Natural killer cell treated with Interleukin-12 subunit alpha and Interleukin-12 subunit beta and Interleukin-15 and Interleukin-18, amount 100 ng/mL, for 72 hours (primary cell): Measurements from ENCODE around the gene SLC37A3. TPM values are rescaled to one million over a fixed set of nuclear protein-coding genes. Genes with fewer than 3 reads are reported as not detected.
"Not testable (repeated sequence)": the region's sequence is repeated elsewhere in the genome, so short reads cannot be mapped to it uniquely, and the experiment has no call there.

ENCODE experiments used
- ATAC-seq, 2 donors: fragments of 150-1000 bp; cut with Tn5 transposase in 1 of 2; sonication (Bioruptor Pico), chemical (Tn5 transposase) in 1 of 2; 2 replicates each; pipeline ENCODE4 v1.10.0; 2021
- DNase-seq: peaks from one replicate; pipeline ENCODE4 v3.0.0; 2022; ENCODE audit warnings: low spot score
- H3K27ac Mint-ChIP-seq, 2 donors: 1 replicate in 1 of 2; 2 replicates in 1 of 2; pipeline ENCODE4 v1.8.0; 2022; ENCODE audit warnings: mixed read lengths in 2 of 2, mild to moderate bottlenecking in 1 of 2, moderate library complexity in 1 of 2
- H3K27me3 Mint-ChIP-seq, 2 donors: 1 replicate in 1 of 2; 2 replicates in 1 of 2; pipeline ENCODE4 v1.8.0; 2022; ENCODE audit warnings: mixed read lengths in 2 of 2
- H3K36me3 Mint-ChIP-seq: one replicate; pipeline ENCODE4 v1.8.0; 2022; ENCODE audit warnings: mixed read lengths
- H3K4me1 Mint-ChIP-seq, 2 donors: 1 replicate in 1 of 2; 2 replicates in 1 of 2; pipeline ENCODE4 v1.8.0; 2022; ENCODE audit warnings: low read depth in 2 of 2, mixed read lengths in 2 of 2, mild to moderate bottlenecking in 1 of 2
- H3K4me3 Mint-ChIP-seq: one replicate; pipeline ENCODE4 v1.8.0; 2022; ENCODE audit warnings: mixed read lengths
- H3K9me3 Mint-ChIP-seq: 2 replicates; pipeline ENCODE4 v1.8.0; 2022; ENCODE audit warnings: mixed read lengths
- total RNA-seq, 2 donors: library from RNA; stranded (reverse); gene quantifications; one replicate each; pipeline ENCODE4 v1.2.3, GENCODE V29; 2022

SLC37A3 gene
- total RNA-seq, 2 donors from 2014 or later: 26.3 to 51.5 TPM

- Mint-ChIP-seq H3K4me1 (peaks cover 0 to 7% of the 10 kb centered on the region in 2 donors), H3K9me3 (no peaks in the 10 kb centered on the region), H3K27me3 (no peaks in the 10 kb centered on the region), H3K27ac (no peak overlapping the region), H3K36me3 (no peaks in the 10 kb centered on the region), H3K4me3 (no peak overlapping the region)
- ATAC-seq: peak in 1 of 2 donors; percentile 20
- DNase-seq: no peak
Measured at GRCh38 chr7:140417456-140418155, 19.3 kb upstream of the SLC37A3 start.

- Mint-ChIP-seq H3K27me3 (no peaks in the 10 kb centered on the region), H3K36me3 (no peaks in the 10 kb centered on the region), H3K4me1 (peaks cover 0 to 7% of the 10 kb centered on the region in 2 donors), H3K4me3 (no peak overlapping the region), H3K9me3 (no peaks in the 10 kb centered on the region), H3K27ac (no peak overlapping the region)
- no peak for ATAC-seq
- no peak for DNase-seq
Measured at GRCh38 chr7:140416560-140416959, 18.2 kb upstream of the SLC37A3 start.

GRCh38 chr7:140415816-140416215, 17.5 kb upstream of the SLC37A3 start:
- not testable (repeated sequence) for ATAC-seq, DNase-seq, H3K4me1 Mint-ChIP-seq, H3K27ac Mint-ChIP-seq, H3K27me3 Mint-ChIP-seq, H3K9me3 Mint-ChIP-seq, H3K4me3 Mint-ChIP-seq, H3K36me3 Mint-ChIP-seq

GRCh38 chr7:140415361-140415760, 17.0 kb upstream of the SLC37A3 start:
- Mint-ChIP-seq H3K36me3 (no peaks in the 10 kb centered on the region), H3K4me3 (no peak overlapping the region), H3K27ac (no peak overlapping the region), H3K27me3 (no peaks in the 10 kb centered on the region), H3K9me3 (no peaks in the 10 kb centered on the region), H3K4me1 (peaks cover 0 to 7% of the 10 kb centered on the region in 2 donors)
- DNase-seq (no peak), ATAC-seq (no peak)

GRCh38 chr7:140404565-140405065, 6.3 kb upstream of the SLC37A3 start:
- Mint-ChIP-seq H3K9me3 (no peaks in the 10 kb centered on the region), H3K4me1 (peaks cover 18 to 22% of the 10 kb centered on the region in 2 donors), H3K27ac (peak overlapping the region; percentile 87 to 94), H3K4me3 (peak overlapping the region; percentile 92), H3K27me3 (no peaks in the 10 kb centered on the region), H3K36me3 (no peaks in the 10 kb centered on the region)
- DNase-seq (no peak), ATAC-seq (no peak)

- Mint-ChIP-seq H3K4me1 (peaks cover 18 to 22% of the 10 kb centered on the region in 2 donors), H3K27ac (peak within 1 kb of the TSS; percentile 87 to 94), H3K9me3 (no peaks in the 10 kb centered on the region), H3K27me3 (no peaks in the 10 kb centered on the region), H3K36me3 (no peaks in the 10 kb centered on the region), H3K4me3 (peak within 1 kb of the TSS; percentile 92)
- no peak for DNase-seq
- ATAC-seq: peak; percentile 67 to 69
Measured at GRCh38 chr7:140403878-140404564, 5.7 kb upstream of the SLC37A3 start, which contains the start of gene RAB19. RAB19 (plus strand) TSS chr7:140404058; CDS start chr7:140407647, 3,589 bp downstream.

- H3K4me1 Mint-ChIP-seq: peaks cover 25 to 29% of the 10 kb centered on the region in 2 donors
- H3K4me3 Mint-ChIP-seq: no peak overlapping the region
- peak overlapping the region in 1 of 2 donors; percentile 65 for H3K27ac Mint-ChIP-seq
- no peaks in the 10 kb centered on the region for H3K9me3 Mint-ChIP-seq
- no peaks in the 10 kb centered on the region for H3K36me3 Mint-ChIP-seq
- H3K27me3 Mint-ChIP-seq: no peaks in the 10 kb centered on the region
- DNase-seq (no peak), ATAC-seq (no peak)
Measured at GRCh38 chr7:140402178-140402835, 4.0 kb upstream of the SLC37A3 start.

- Mint-ChIP-seq H3K27ac (no peak overlapping the region), H3K9me3 (no peaks in the 10 kb centered on the region), H3K27me3 (no peaks in the 10 kb centered on the region), H3K4me1 (peaks cover 31 to 35% of the 10 kb centered on the region in 2 donors), H3K4me3 (no peak overlapping the region), H3K36me3 (no peaks in the 10 kb centered on the region)
- no peak for ATAC-seq
- no peak for DNase-seq
Measured at GRCh38 chr7:140400381-140400780, 2.1 kb upstream of the SLC37A3 start.

GRCh38 chr7:140398821-140399220, 491 bp upstream of the SLC37A3 start:
- no peaks in the 10 kb centered on the region for H3K36me3 Mint-ChIP-seq
- peak overlapping the region; percentile 67 for H3K4me3 Mint-ChIP-seq
- H3K27ac Mint-ChIP-seq: peak overlapping the region in 1 of 2 donors; percentile 79
- DNase-seq (no peak), ATAC-seq (no peak)
- peaks cover 20 to 25% of the 10 kb centered on the region in 2 donors for H3K4me1 Mint-ChIP-seq
- H3K27me3 Mint-ChIP-seq: no peaks in the 10 kb centered on the region
- no peaks in the 10 kb centered on the region for H3K9me3 Mint-ChIP-seq

- DNase-seq (no peak), ATAC-seq (no peak)
- H3K4me3 Mint-ChIP-seq: no peak overlapping the region
- H3K36me3 Mint-ChIP-seq: no peaks in the 10 kb centered on the region
- H3K4me1 Mint-ChIP-seq: peaks cover 13% of the 10 kb centered on the region in 2 donors
- no peaks in the 10 kb centered on the region for H3K27me3 Mint-ChIP-seq
- no peaks in the 10 kb centered on the region for H3K9me3 Mint-ChIP-seq
- no peak overlapping the region for H3K27ac Mint-ChIP-seq
Measured at GRCh38 chr7:140393756-140394306, 4.5 kb downstream of the SLC37A3 start.

- DNase-seq: no peak
Measured at GRCh38 chr7:140391634-140392033, 6.7 kb downstream of the SLC37A3 start.

GRCh38 chr7:140390466-140391190, 7.7 kb downstream of the SLC37A3 start:
- Mint-ChIP-seq H3K27me3 (no peaks in the 10 kb centered on the region), H3K27ac (no peak overlapping the region), H3K36me3 (no peaks in the 10 kb centered on the region), H3K9me3 (no peaks in the 10 kb centered on the region), H3K4me1 (no peaks in the 10 kb centered on the region), H3K4me3 (no peak overlapping the region)
- ATAC-seq: peak; percentile 48 to 54
- DNase-seq: no peak

More at GRCh38 chr7:140391634-140392033, 6.7 kb downstream of the SLC37A3 start:
- H3K4me3 Mint-ChIP-seq: no peak overlapping the region
- H3K27ac Mint-ChIP-seq: no peak overlapping the region
- peaks cover 5 to 6% of the 10 kb centered on the region in 2 donors for H3K4me1 Mint-ChIP-seq
- no peaks in the 10 kb centered on the region for H3K27me3 Mint-ChIP-seq
- H3K9me3 Mint-ChIP-seq: no peaks in the 10 kb centered on the region
- no peak for ATAC-seq
- no peaks in the 10 kb centered on the region for H3K36me3 Mint-ChIP-seq

- Mint-ChIP-seq H3K9me3 (no peaks in the 10 kb centered on the region), H3K27me3 (no peaks in the 10 kb centered on the region), H3K4me1 (no peaks in the 10 kb centered on the region), H3K36me3 (no peaks in the 10 kb centered on the region), H3K4me3 (no peak overlapping the region), H3K27ac (no peak overlapping the region)
- no peak for DNase-seq
- peak in 1 of 2 donors; percentile 9 for ATAC-seq
Measured at GRCh38 chr7:140390034-140390433, 8.3 kb downstream of the SLC37A3 start.
